ENCODE results near the gene REEP3.

Gene REEP3

DNA sequence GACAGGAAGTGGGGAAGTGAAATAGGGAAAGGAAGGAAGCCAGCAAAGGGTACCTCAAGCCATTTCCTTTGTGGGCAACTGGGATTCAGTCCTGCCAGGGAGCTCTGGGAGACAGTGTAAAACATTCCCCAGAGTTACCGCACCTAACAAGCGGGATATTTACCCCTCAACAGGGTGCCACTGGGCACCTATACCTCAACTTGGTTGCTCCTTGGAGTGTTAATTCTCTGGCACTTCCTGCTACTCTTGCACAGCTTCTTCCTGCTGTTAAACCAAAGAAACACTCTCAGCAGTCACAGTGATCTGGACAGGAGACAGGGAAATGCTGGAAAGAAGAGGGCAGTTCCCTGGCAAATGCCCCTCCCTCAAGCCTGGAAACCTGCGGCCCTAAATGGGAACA is 151.3 kb downstream of the REEP3 start:
- no peak for DNase-seq (ENCODE audit: insufficient read length, low spot score)
- FAIRE-seq = no peak
- TF ChIP-seq POLR2A (IDR thresholded peaks at IDR 0.05; ENCODE audit: low read depth, low read length) = no peak

DNA sequence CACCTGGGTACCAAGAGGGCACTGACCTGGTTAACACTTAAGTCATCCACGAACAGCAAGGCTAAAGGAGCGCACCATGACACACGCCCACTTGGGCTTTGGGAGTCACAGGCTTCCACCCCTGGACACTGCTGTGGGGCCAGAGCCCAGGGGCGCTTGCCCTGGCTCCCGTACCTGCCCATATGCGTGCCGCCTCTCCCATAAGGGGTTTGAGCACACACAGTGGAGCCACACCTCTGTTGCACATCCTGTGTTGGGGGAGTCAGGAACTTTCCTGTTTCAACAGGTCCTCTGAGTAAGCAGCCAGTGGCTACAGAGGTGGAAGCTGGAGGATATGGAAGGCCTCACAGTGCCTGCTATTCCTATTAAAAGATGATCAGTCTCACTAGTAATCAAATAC is 152.0 kb downstream of the REEP3 start:
- TF ChIP-seq POLR2A (IDR thresholded peaks at IDR 0.05; ENCODE audit: low read depth, low read length) = no peak
- DNase-seq (ENCODE audit: insufficient read length, low spot score) = no peak
- no peak for FAIRE-seq

DNA sequence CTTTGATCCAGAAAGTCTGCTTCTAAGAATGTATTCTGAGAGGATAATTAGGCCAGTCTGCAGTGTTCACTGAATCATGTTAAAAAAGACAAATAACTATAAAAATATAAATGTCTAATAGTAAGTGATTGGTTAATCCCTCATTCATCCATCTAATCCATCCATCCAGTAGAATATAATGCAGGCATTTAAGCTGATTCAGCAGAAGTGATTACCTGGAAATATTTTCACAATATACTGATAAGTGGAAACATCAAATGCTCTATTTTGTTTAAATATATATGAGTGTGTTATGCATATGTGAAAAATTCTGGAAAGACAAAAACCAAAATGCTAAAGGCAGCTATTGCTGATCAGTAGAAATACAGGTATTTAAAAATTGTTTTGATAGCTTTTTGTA is 152.6 kb downstream of the REEP3 start:
- DNase-seq (ENCODE audit: insufficient read length, low spot score) (no peak), FAIRE-seq (no peak)
- TF ChIP-seq POLR2A (IDR thresholded peaks at IDR 0.05; ENCODE audit: low read depth, low read length) = no peak
